Transverse colon (tissue), 4 donors: ENCODE measurements around the gene C11orf54. TPM values are rescaled to one million over a fixed set of nuclear protein-coding genes. Genes with fewer than 3 reads are reported as not detected.

Source experiments
- DNase-seq: peaks from one replicate; pipeline ENCODE4 v3.0.0-alpha.2; 2019
- H3K27ac ChIP-seq, 4 donors: fragments of 200-600 bp; sonication (generic); 2 replicates each; pipeline ENCODE4 v1.5.1; 2016 to 2018; ENCODE audit warnings: inconsistent platforms in 4 of 4
- H3K27me3 ChIP-seq: fragments of 200-600 bp; sonication (generic); 2 replicates; pipeline ENCODE4 v1.5.1; 2017; ENCODE audit warnings: inconsistent platforms
- H3K36me3 ChIP-seq, 4 donors: fragments of 200-600 bp; sonication (generic); 2 replicates each; pipeline ENCODE4 v1.5.1; 2017 to 2019; ENCODE audit warnings: inconsistent platforms in 4 of 4
- H3K4me1 ChIP-seq, 4 donors: fragments of 200-600 bp; sonication (generic); 2 replicates each; pipeline ENCODE4 v1.5.1; 2017 to 2020; ENCODE audit warnings: inconsistent platforms in 4 of 4
- H3K4me3 ChIP-seq, 4 donors: fragments of 200-600 bp; sonication (generic); 1 replicate in 1 of 4; 2 replicates in 3 of 4; pipeline versions ENCODE4 v1.5.1 to v1.6.1; 2017 to 2019; ENCODE audit warnings: inconsistent platforms in 4 of 4
- H3K9me3 ChIP-seq, 2 donors: fragments of 200-600 bp; sonication (generic); 2 replicates each; pipeline ENCODE4 v1.5.1; 2017 to 2019; ENCODE audit warnings: inconsistent platforms in 2 of 2
- CTCF ChIP-seq, 5 experiments: fragments of 200-600 bp in 3 of 5; fragments of 450-650 bp in 2 of 5; sonication (generic) in 3 of 5; IDR thresholded peaks; 1 replicate in 2 of 5; 2 replicates in 3 of 5; pipeline ENCODE4 v1.5.1; 2016 to 2017; ENCODE audit warnings: antibody characterized with exemption in 5 of 5, inconsistent platforms in 3 of 5, mild to moderate bottlenecking in 2 of 5, moderate library complexity in 1 of 5
- EP300 ChIP-seq: sonication (generic); formaldehyde crosslinking; IDR thresholded peaks from one replicate; pipeline ENCODE4 v1.6.1; 2017; ENCODE audit warnings: antibody characterized with exemption, low read depth
- POLR2A ChIP-seq: fragments of 450-650 bp; IDR thresholded peaks from one replicate; pipeline ENCODE4 v1.6.1; 2016; ENCODE audit warnings: antibody characterized with exemption, mild to moderate bottlenecking, moderate library complexity
- POLR2AphosphoS5 ChIP-seq, 3 donors: sonication (generic); formaldehyde crosslinking; IDR thresholded peaks; one replicate each; pipeline ENCODE4 v1.6.1; 2016; ENCODE audit warnings: antibody characterized with exemption in 3 of 3
- WGBS, 2 donors: methylation state at CpG; one replicate each; pipeline ENCODE4 v1.1.5; 2018; ENCODE audit warnings: low coverage in 1 of 2; 5-methylcytosine and 5-hydroxymethylcytosine counted together
- in situ Hi-C, 4 donors: fragments of 200-750 bp; cut with MboI; loops; one replicate each; pipeline versions ENCODE4 v1.15.0 to v1.15.1; 2017; ENCODE audit warnings: low sequenced_read_pairs in 3 of 4, low pct_ligation_motif_present in 1 of 4, low pct_unique_long_range_greater_than_20kb in 1 of 4
- intact Hi-C: fragments of 100-400 bp; cut with DNase I; formaldehyde crosslinking; loops from one replicate; pipeline ENCODE4 v1.15.1; 2023; ENCODE audit warnings: low total_unique reads
- total RNA-seq, 4 donors: library from RNA; depleted of rRNA; stranded (reverse); fragments of >200 nt; gene quantifications; one replicate each; pipeline ENCODE4 v1.1.0, GENCODE V29; 2016

C11orf54 gene
- total RNA-seq, 4 donors from 2014 or later = 33.3 to 160 (median 105) TPM

GRCh38 chr11:93724089-93724488 is 17.4 kb upstream of the C11orf54 start:
- Histone ChIP-seq H3K36me3 (peaks cover 0 to 36% (median 18%) of the 10 kb centered on the region in 4 donors), H3K4me3 (no peak overlapping the region), H3K27ac (no peak overlapping the region), H3K27me3 (no peaks in the 10 kb centered on the region), H3K4me1 (no peaks in the 10 kb centered on the region), H3K9me3 (no peaks in the 10 kb centered on the region)
- intact Hi-C loops = loop anchor here (10.0 kb wide), 1 partner anchor 71 kb away; no protein-coding TSS in a partner anchor
- 98 to 100% methylated on average over 1 of the region's 1 CpG for WGBS, 2 donors
- DNase-seq = no peak
- TF ChIP-seq POLR2AphosphoS5 (IDR thresholded peaks at IDR 0.05) = no peak
- no peak for TF ChIP-seq EP300
- no peak for TF ChIP-seq CTCF (IDR thresholded peaks at IDR 0.05)
- no peak for TF ChIP-seq POLR2A
- in situ Hi-C loops = no loop called here

- in situ Hi-C loops = loop anchor here in 2 of 4 donors (25.0 kb wide), 1 partner anchor 759 kb away; the partner anchor contains the start of genes ANKRD49 (in 2 of the 2) and MRE11 (in 2 of the 2)
- Histone ChIP-seq H3K4me1 (peaks cover 0 to 10% (median 4%) of the 10 kb centered on the region in 4 donors), H3K27ac (no peak overlapping the region), H3K36me3 (peaks cover 0 to 66% (median 30%) of the 10 kb centered on the region in 4 donors), H3K9me3 (no peaks in the 10 kb centered on the region), H3K27me3 (no peaks in the 10 kb centered on the region), H3K4me3 (no peak overlapping the region)
- intact Hi-C loops = loop anchor here (10.0 kb wide), 1 partner anchor 67 kb away; no protein-coding TSS in a partner anchor
- TF ChIP-seq EP300 (no peak), POLR2AphosphoS5 (IDR thresholded peaks at IDR 0.05) (no peak), CTCF (IDR thresholded peaks at IDR 0.05) (no peak), POLR2A (no peak)
- DNase-seq = no peak
- WGBS, 2 donors = 48 to 57% methylated on average over 4 of the region's 4 CpGs
Measured at GRCh38 chr11:93727985-93728791, 13.3 kb upstream of the C11orf54 start.

- Histone ChIP-seq H3K27me3 (no peaks in the 10 kb centered on the region), H3K4me3 (no peak overlapping the region), H3K27ac (no peak overlapping the region), H3K9me3 (no peaks in the 10 kb centered on the region), H3K36me3 (peaks cover 0 to 71% (median 32%) of the 10 kb centered on the region in 4 donors), H3K4me1 (peaks cover 0 to 15% (median 7%) of the 10 kb centered on the region in 4 donors)
- TF ChIP-seq POLR2A = no peak
- TF ChIP-seq CTCF (IDR thresholded peaks at IDR 0.05) = no peak
- TF ChIP-seq POLR2AphosphoS5 (IDR thresholded peaks at IDR 0.05) = no peak
- TF ChIP-seq EP300 = no peak
- no peak for DNase-seq
- intact Hi-C loops (loop anchor here (10.0 kb wide), 1 partner anchor 66 kb away; no protein-coding TSS in a partner anchor), in situ Hi-C loops (loop anchor here in 2 of 4 donors (25.0 kb wide), 1 partner anchor 759 kb away; the partner anchor contains the start of genes ANKRD49 (in 2 of the 2) and MRE11 (in 2 of the 2))
- 93 to 96% methylated on average over 2 of the region's 2 CpGs for WGBS, 2 donors
Measured at GRCh38 chr11:93728792-93729128, 12.7 kb upstream of the C11orf54 start.

- 93 to 98% methylated on average over 5 of the region's 5 CpGs for WGBS, 2 donors
- no peak for DNase-seq
Measured at GRCh38 chr11:93729129-93729616, 12.3 kb upstream of the C11orf54 start.

More at GRCh38 chr11:93729129-93729616, 12.3 kb upstream of the C11orf54 start:
- intact Hi-C loops (loop anchor here (10.0 kb wide), 1 partner anchor 66 kb away; no protein-coding TSS in a partner anchor), in situ Hi-C loops (loop anchor here in 2 of 4 donors (25.0 kb wide), 1 partner anchor 758 kb away; the partner anchor contains the start of genes ANKRD49 (in 2 of the 2) and MRE11 (in 2 of the 2))
- Histone ChIP-seq H3K27ac (no peak overlapping the region), H3K9me3 (no peaks in the 10 kb centered on the region), H3K27me3 (no peaks in the 10 kb centered on the region), H3K36me3 (peaks cover 0 to 74% (median 32%) of the 10 kb centered on the region in 4 donors), H3K4me3 (no peak overlapping the region), H3K4me1 (peaks cover 0 to 19% (median 7%) of the 10 kb centered on the region in 4 donors)
- TF ChIP-seq POLR2AphosphoS5 (IDR thresholded peaks at IDR 0.05) (no peak), CTCF (IDR thresholded peaks at IDR 0.05) (no peak), POLR2A (no peak), EP300 (no peak)
